ENCODE measurements around the gene ZCCHC14.

The ZCCHC14 gene

DNA sequence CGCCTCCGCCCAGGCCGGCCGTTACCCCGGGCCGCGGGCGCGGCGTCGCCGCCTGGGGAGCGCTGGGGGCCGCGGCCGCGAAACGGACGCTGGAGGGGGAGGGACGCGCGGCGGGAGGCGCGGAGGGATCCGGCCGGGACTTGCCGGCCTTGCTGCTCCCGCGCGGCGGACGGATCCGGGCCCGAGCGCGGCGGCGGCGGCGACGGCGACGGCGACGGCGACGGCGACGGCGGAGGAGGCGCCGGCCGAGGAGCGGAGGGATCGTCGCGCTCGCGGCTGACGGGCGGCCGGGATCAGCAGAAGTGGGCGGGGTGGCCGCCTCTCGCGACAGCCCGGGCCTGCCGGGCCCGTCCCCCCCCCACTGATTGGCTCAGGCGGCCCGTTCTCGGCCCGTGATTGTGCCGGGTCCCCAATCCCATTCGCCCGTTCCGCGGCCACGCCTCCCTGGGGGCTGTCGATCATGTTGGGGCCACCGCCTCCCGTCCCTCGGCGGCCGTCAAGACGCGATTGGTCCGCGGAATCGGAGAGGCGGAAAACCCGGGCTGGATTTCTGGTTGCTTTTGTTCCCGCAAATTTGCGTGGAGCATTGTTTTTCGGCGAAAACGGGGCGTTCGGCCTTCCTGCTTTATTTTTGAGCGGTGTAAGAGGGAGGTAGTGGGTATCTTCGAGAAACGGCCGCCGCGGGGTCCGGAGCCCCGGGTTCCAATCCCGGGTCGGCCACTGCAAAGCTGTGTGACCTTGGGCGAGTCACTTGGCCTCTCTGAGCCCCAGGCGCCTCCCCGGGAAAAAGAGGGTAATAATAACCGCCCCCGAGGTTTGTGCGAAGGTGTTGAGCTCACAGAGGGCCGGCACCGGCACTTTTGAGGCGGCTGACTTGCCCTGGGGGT is at the start of gene ZCCHC14:
Gene ZCCHC14, minus strand, starts transcription at position 304 of the 887 bp plus-strand sequence. CDS start 786 bp downstream, outside the sequence.
- H3K27ac ChIP-seq (ENCODE audit: low read depth, low read length): no peak within 1 kb of the TSS
- peak within 1 kb of the TSS; percentile 62 to 65 for H3K4me3 ChIP-seq (ENCODE audit: low read depth in 1 of 2, low read length in 2 of 2)
- no peaks in the 10 kb centered on the region for H3K36me3 ChIP-seq (ENCODE audit: insufficient read depth, low read length)
- no peaks in the 10 kb centered on the region for H3K9me3 ChIP-seq (ENCODE audit: low read length)
- peaks cover 14% of the 10 kb centered on the region for H3K4me1 ChIP-seq (ENCODE audit: insufficient read depth, low read length)
- H3K9ac ChIP-seq (ENCODE audit: low read length): no peak within 1 kb of the TSS
- H3K27me3 ChIP-seq (ENCODE audit: control insufficient read depth in 1 of 2, insufficient read depth in 2 of 2, low read length in 2 of 2): no peaks in the 10 kb centered on the region

DNA sequence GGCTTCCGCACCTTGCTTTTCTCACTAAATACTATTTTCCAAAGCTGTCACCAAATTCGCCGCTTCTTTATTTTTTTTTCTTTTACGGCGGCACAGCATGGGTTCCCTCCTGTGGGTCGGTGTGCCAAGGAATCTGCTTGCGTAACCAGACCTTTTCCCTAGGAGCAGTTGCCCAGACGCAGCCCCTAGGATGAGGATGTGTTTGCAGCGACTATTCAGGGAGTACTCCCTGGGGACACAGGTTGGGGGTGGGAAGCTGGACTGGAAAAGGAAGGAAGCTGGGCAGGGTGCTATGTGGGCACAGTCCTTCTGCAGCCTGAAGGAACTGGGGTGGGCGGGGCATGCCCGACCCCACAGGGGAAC is 49.0 kb upstream of the ZCCHC14 start:
- Histone ChIP-seq H3K9ac (ENCODE audit: low read length) (no peak overlapping the region), H3K27me3 (ENCODE audit: control insufficient read depth in 1 of 2, insufficient read depth in 2 of 2, low read length in 2 of 2) (peaks cover 0 to 5% of the 10 kb centered on the region in 2 donors), H3K27ac (ENCODE audit: low read depth, low read length) (no peak overlapping the region), H3K9me3 (ENCODE audit: low read length) (no peaks in the 10 kb centered on the region), H3K4me1 (ENCODE audit: insufficient read depth, low read length) (peaks cover 5% of the 10 kb centered on the region), H3K36me3 (ENCODE audit: insufficient read depth, low read length) (no peaks in the 10 kb centered on the region), H3K4me3 (ENCODE audit: low read depth in 1 of 2, low read length in 2 of 2) (no peak overlapping the region)

- peaks cover 0 to 5% of the 10 kb centered on the region in 2 donors for H3K27me3 ChIP-seq (ENCODE audit: control insufficient read depth in 1 of 2, insufficient read depth in 2 of 2, low read length in 2 of 2)
- peak overlapping the region; percentile 36 for H3K27ac ChIP-seq (ENCODE audit: low read depth, low read length)
- H3K4me3 ChIP-seq (ENCODE audit: low read depth in 1 of 2, low read length in 2 of 2): peak overlapping the region in 1 of 2 donors; percentile 21
- no peaks in the 10 kb centered on the region for H3K9me3 ChIP-seq (ENCODE audit: low read length)
- H3K4me1 ChIP-seq (ENCODE audit: insufficient read depth, low read length): peaks cover 5% of the 10 kb centered on the region
- H3K9ac ChIP-seq (ENCODE audit: low read length): no peak overlapping the region
- H3K36me3 ChIP-seq (ENCODE audit: insufficient read depth, low read length): no peaks in the 10 kb centered on the region
These were observed 48.5 kb upstream of the ZCCHC14 start for GRCh38 chr16:87541147-87541871.

GRCh38 chr16:87540897-87541146 is 48.0 kb upstream of the ZCCHC14 start:
- no peak overlapping the region for H3K9ac ChIP-seq (ENCODE audit: low read length)
- peaks cover 0 to 5% of the 10 kb centered on the region in 2 donors for H3K27me3 ChIP-seq (ENCODE audit: control insufficient read depth in 1 of 2, insufficient read depth in 2 of 2, low read length in 2 of 2)

DNA sequence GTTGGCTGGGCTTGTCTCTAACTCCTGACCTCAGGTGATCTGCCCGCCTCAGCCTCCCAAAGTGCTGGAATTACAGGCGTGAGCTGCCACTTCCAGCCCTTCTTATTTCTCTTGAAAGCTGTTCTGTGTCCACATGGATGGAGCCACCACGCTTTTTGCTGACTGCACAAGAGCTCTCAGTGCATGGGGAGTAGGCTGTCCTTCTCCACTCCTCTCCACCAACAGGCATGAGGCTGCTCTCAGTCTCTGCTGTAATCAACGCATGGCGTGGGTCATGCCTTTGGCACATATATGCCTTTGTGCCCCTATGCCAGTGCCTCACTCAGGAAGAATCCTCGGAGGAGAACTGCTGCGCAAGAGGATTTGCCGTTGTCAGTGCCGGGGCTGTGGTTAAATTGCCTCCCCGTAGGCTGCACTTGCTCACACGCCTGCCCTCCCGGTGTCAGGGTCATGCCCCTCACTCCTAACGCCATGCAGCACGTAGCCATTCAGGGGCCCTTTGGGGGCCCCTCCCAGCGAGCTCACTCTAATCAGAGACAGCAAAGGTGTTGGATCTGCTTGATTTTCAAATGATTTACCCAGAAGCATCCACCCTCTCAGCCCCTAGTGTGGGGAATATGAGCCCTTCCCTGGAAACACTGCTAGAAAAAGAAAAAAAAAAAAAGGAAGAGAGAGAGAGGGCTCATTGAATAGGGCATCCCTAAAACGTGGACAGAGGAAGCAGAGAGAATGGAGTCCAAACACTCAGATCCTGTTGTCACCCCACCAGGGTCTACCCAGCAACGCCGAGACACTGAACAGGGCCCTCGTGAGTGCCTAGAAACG is 47.5 kb upstream of the ZCCHC14 start:
- Histone ChIP-seq H3K36me3 (ENCODE audit: insufficient read depth, low read length) (no peaks in the 10 kb centered on the region), H3K27ac (ENCODE audit: low read depth, low read length) (no peak overlapping the region), H3K4me3 (ENCODE audit: low read depth in 1 of 2, low read length in 2 of 2) (peak overlapping the region in 1 of 2 donors; percentile 21), H3K4me1 (ENCODE audit: insufficient read depth, low read length) (peaks cover 5% of the 10 kb centered on the region), H3K27me3 (ENCODE audit: control insufficient read depth in 1 of 2, insufficient read depth in 2 of 2, low read length in 2 of 2) (peaks cover 0 to 5% of the 10 kb centered on the region in 2 donors), H3K9me3 (ENCODE audit: low read length) (no peaks in the 10 kb centered on the region), H3K9ac (ENCODE audit: low read length) (no peak overlapping the region)

More at GRCh38 chr16:87540897-87541146, 48.0 kb upstream of the ZCCHC14 start:
- peak overlapping the region in 1 of 2 donors; percentile 21 for H3K4me3 ChIP-seq (ENCODE audit: low read depth in 1 of 2, low read length in 2 of 2)
- H3K9me3 ChIP-seq (ENCODE audit: low read length): no peaks in the 10 kb centered on the region
- peaks cover 5% of the 10 kb centered on the region for H3K4me1 ChIP-seq (ENCODE audit: insufficient read depth, low read length)
- H3K27ac ChIP-seq (ENCODE audit: low read depth, low read length): no peak overlapping the region
- H3K36me3 ChIP-seq (ENCODE audit: insufficient read depth, low read length): no peaks in the 10 kb centered on the region

GRCh38 chr16:87539113-87539512 is 46.3 kb upstream of the ZCCHC14 start:
- H3K9ac ChIP-seq (ENCODE audit: low read length): no peak overlapping the region
- no peaks in the 10 kb centered on the region for H3K9me3 ChIP-seq (ENCODE audit: low read length)
- H3K4me3 ChIP-seq (ENCODE audit: low read depth in 1 of 2, low read length in 2 of 2): no peak overlapping the region
- peaks cover 5% of the 10 kb centered on the region for H3K4me1 ChIP-seq (ENCODE audit: insufficient read depth, low read length)
- no peak overlapping the region for H3K27ac ChIP-seq (ENCODE audit: low read depth, low read length)
- no peaks in the 10 kb centered on the region for H3K36me3 ChIP-seq (ENCODE audit: insufficient read depth, low read length)
- H3K27me3 ChIP-seq (ENCODE audit: control insufficient read depth in 1 of 2, insufficient read depth in 2 of 2, low read length in 2 of 2): peaks cover 0 to 5% of the 10 kb centered on the region in 2 donors

- Histone ChIP-seq H3K9ac (ENCODE audit: low read length) (no peak overlapping the region), H3K36me3 (ENCODE audit: insufficient read depth, low read length) (no peaks in the 10 kb centered on the region), H3K9me3 (ENCODE audit: low read length) (no peaks in the 10 kb centered on the region), H3K4me1 (ENCODE audit: insufficient read depth, low read length) (peaks cover 5% of the 10 kb centered on the region), H3K4me3 (ENCODE audit: low read depth in 1 of 2, low read length in 2 of 2) (no peak overlapping the region), H3K27ac (ENCODE audit: low read depth, low read length) (no peak overlapping the region), H3K27me3 (ENCODE audit: control insufficient read depth in 1 of 2, insufficient read depth in 2 of 2, low read length in 2 of 2) (peaks cover 0 to 5% of the 10 kb centered on the region in 2 donors)
These were observed 45.8 kb upstream of the ZCCHC14 start for GRCh38 chr16:87538594-87538993.

DNA sequence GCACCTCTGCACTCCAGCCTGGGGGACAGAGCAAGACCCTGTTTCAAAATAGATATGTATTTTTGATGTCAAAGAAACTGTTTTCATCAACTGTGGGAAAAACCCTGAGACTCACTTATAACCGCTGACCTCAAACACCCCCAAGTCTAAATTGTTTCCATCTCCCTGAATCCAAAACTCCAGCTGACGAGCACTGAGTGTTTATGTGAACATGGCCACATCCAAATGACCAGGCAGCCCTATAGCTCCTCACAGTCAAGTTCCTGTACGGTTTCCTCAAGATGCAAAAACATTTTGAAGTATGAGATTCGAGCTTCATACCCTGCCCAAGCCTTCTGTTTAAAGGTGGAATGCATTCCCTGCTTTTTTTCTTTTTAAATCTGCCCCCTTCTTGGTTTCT is 45.3 kb upstream of the ZCCHC14 start:
- Histone ChIP-seq H3K9ac (ENCODE audit: low read length) (no peak overlapping the region), H3K4me1 (ENCODE audit: insufficient read depth, low read length) (peaks cover 5% of the 10 kb centered on the region), H3K4me3 (ENCODE audit: low read depth in 1 of 2, low read length in 2 of 2) (no peak overlapping the region), H3K36me3 (ENCODE audit: insufficient read depth, low read length) (no peaks in the 10 kb centered on the region), H3K27ac (ENCODE audit: low read depth, low read length) (no peak overlapping the region), H3K9me3 (ENCODE audit: low read length) (peaks cover 2% of the 10 kb centered on the region), H3K27me3 (ENCODE audit: control insufficient read depth in 1 of 2, insufficient read depth in 2 of 2, low read length in 2 of 2) (peaks cover 0 to 5% of the 10 kb centered on the region in 2 donors)

- Histone ChIP-seq H3K36me3 (ENCODE audit: insufficient read depth, low read length) (no peaks in the 10 kb centered on the region), H3K9me3 (ENCODE audit: low read length) (peaks cover 9% of the 10 kb centered on the region), H3K4me3 (ENCODE audit: low read depth in 1 of 2, low read length in 2 of 2) (no peak overlapping the region), H3K27ac (ENCODE audit: low read depth, low read length) (no peak overlapping the region), H3K9ac (ENCODE audit: low read length) (no peak overlapping the region), H3K4me1 (ENCODE audit: insufficient read depth, low read length) (peaks cover 1% of the 10 kb centered on the region), H3K27me3 (ENCODE audit: control insufficient read depth in 1 of 2, insufficient read depth in 2 of 2, low read length in 2 of 2) (no peaks in the 10 kb centered on the region)
These were observed 43.9 kb upstream of the ZCCHC14 start for GRCh38 chr16:87536795-87537142.

DNA sequence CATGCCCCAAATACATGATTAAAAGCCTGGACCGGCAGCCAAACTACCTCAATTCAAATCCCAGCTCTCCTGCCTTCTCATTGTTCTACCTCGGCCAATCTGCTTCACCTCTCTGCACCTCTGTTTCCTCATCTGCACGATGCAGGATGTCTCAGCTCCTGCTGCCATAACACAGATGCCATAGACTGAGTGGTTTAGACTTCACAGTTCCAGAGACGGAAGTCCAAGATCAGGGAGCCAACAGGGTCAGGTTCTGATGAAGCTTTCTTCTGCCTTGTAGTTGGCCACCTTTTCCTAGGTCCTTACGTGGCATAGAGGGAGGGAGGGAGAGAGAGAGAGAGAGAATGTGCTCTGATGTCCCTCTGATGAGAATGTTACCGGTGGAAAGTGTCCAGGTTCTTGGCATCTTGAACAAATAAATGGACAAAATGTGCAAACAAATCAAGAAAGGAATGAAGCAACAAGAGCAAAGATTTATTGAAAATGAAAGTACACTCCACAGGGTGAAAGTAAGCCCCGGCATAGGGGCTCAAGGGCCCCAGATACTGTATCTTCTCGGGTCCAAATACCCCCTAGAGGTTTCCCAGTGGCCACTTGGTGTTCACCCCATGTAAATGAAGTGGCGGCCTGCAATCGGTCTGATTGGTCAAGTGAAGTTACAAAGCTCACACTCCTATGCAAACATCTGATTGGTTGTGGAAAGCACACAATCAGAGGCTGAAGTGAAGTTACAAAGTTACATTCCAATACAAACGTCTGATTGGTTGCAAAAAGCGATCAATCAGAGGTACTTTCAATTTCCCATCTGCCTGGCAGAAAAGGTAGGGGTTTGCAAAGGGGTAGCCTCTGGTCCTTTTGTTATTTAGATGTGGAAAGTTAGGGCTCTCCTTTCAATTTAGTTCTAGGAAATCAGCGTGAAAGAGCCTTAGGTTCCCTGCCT is 43.3 kb upstream of the ZCCHC14 start:
- H3K9me3 ChIP-seq (ENCODE audit: low read length): peaks cover 9% of the 10 kb centered on the region
- H3K9ac ChIP-seq (ENCODE audit: low read length): no peak overlapping the region
- no peak overlapping the region for H3K27ac ChIP-seq (ENCODE audit: low read depth, low read length)
- no peak overlapping the region for H3K4me3 ChIP-seq (ENCODE audit: low read depth in 1 of 2, low read length in 2 of 2)
- no peaks in the 10 kb centered on the region for H3K27me3 ChIP-seq (ENCODE audit: control insufficient read depth in 1 of 2, insufficient read depth in 2 of 2, low read length in 2 of 2)
- no peaks in the 10 kb centered on the region for H3K4me1 ChIP-seq (ENCODE audit: insufficient read depth, low read length)
- no peaks in the 10 kb centered on the region for H3K36me3 ChIP-seq (ENCODE audit: insufficient read depth, low read length)

Data from muscle layer of colon (tissue), 2 donors.